GM23338 (cell line): ENCODE measurements around the gene HOXD1. TPM values are rescaled to one million over a fixed set of nuclear protein-coding genes. Genes with fewer than 3 reads are reported as not detected.

Experiments used
- ATAC-seq: fragments of 200-7000 bp; cut with Tn5 transposase; 3 replicates; pipeline ENCODE4 v1.9.1; 2020
- DNase-seq: peaks from one replicate; pipeline ENCODE4 v3.0.0-alpha.2; 2015; ENCODE audit warnings: low spot score
- H2AFZ ChIP-seq: fragments of 200-600 bp; sonication (generic); 2 replicates; pipeline ENCODE4 v1.8.0; 2016; ENCODE audit warnings: antibody characterized with exemption, mild to moderate bottlenecking, moderate library complexity
- H3F3A ChIP-seq: fragments of 200-600 bp; sonication (generic); replicated peaks from 2 replicates; pipeline ENCODE4 v1.8.0; 2017; ENCODE audit warnings: antibody characterized with exemption, mixed run types, low read depth
- H3K27ac ChIP-seq: fragments of 200-600 bp; sonication (generic); 2 replicates; pipeline ENCODE4 v1.6.1; 2016; ENCODE audit warnings: low read depth
- H3K27me3 ChIP-seq: fragments of 200-600 bp; sonication (generic); 2 replicates; pipeline ENCODE4 v1.8.0; 2016; ENCODE audit warnings: mild to moderate bottlenecking, mixed run types, moderate library complexity; ENCODE audit not compliant: insufficient read depth
- H3K36me3 ChIP-seq: fragments of 200-600 bp; sonication (generic); 2 replicates; pipeline ENCODE4 v1.8.0; 2016; ENCODE audit warnings: mild to moderate bottlenecking; ENCODE audit not compliant: insufficient read depth
- H3K4me1 ChIP-seq: fragments of 200-600 bp; sonication (generic); 2 replicates; pipeline ENCODE4 v1.8.0; 2016; ENCODE audit warnings: mild to moderate bottlenecking, moderate library complexity; ENCODE audit not compliant: insufficient read depth
- H3K4me2 ChIP-seq: fragments of 200-600 bp; sonication (generic); 2 replicates; pipeline ENCODE4 v1.7.1; 2017; ENCODE audit warnings: mixed run types
- H3K4me3 ChIP-seq: fragments of 200-600 bp; sonication (generic); 2 replicates; pipeline ENCODE4 v1.6.1; 2016; ENCODE audit warnings: mixed run types
- H3K79me2 ChIP-seq: fragments of 200-600 bp; sonication (generic); replicated peaks from 2 replicates; pipeline ENCODE4 v1.8.0; 2017; ENCODE audit warnings: mild to moderate bottlenecking; ENCODE audit not compliant: insufficient read depth
- H3K9me2 ChIP-seq: fragments of 200-600 bp; sonication (generic); 2 replicates; pipeline ENCODE4 v1.8.0; 2017; ENCODE audit not compliant: insufficient read depth
- H4K20me1 ChIP-seq: fragments of 200-600 bp; sonication (generic); replicated peaks from 2 replicates; pipeline ENCODE4 v1.8.0; 2017; ENCODE audit warnings: mild to moderate bottlenecking; ENCODE audit not compliant: insufficient read depth
- H3K27ac Mint-ChIP-seq: 2 replicates; pipeline ENCODE4 v1.8.0; 2020; ENCODE audit warnings: inconsistent platforms, mild to moderate bottlenecking, moderate library complexity, mixed read lengths
- H3K27me3 Mint-ChIP-seq: 3 replicates; pipeline ENCODE4 v1.8.0; 2022; ENCODE audit warnings: low read depth, mild to moderate bottlenecking, moderate library complexity, mixed read lengths, inconsistent platforms; ENCODE audit not compliant: insufficient read depth, poor library complexity
- H3K36me3 Mint-ChIP-seq: 3 replicates; pipeline ENCODE4 v1.8.0; 2021; ENCODE audit warnings: low read depth, mild to moderate bottlenecking, inconsistent platforms, moderate library complexity, mixed read lengths
- H3K4me1 Mint-ChIP-seq: 3 replicates; pipeline ENCODE4 v1.8.0; 2020; ENCODE audit warnings: mild to moderate bottlenecking, inconsistent platforms, mixed read lengths
- H3K4me3 Mint-ChIP-seq: 3 replicates; pipeline ENCODE4 v1.8.0; 2021; ENCODE audit warnings: moderate library complexity, mild to moderate bottlenecking, inconsistent platforms, mixed read lengths
- H3K9me3 Mint-ChIP-seq: 3 replicates; pipeline ENCODE4 v1.8.0; 2020; ENCODE audit warnings: moderate library complexity, mild to moderate bottlenecking, inconsistent platforms, mixed read lengths
- CREB1 ChIP-seq: fragments of 250-450 bp; sonication (Bioruptor Pico); IDR thresholded peaks from 2 replicates; pipeline ENCODE4 v1.5.0; 2020; ENCODE audit warnings: low read depth, mild to moderate bottlenecking, moderate library complexity
- EZH2 ChIP-seq: fragments of 200-600 bp; sonication (generic); IDR thresholded peaks from one replicate; pipeline ENCODE4 v1.8.0; 2017; ENCODE audit warnings: antibody characterized with exemption, mild to moderate bottlenecking, low read depth; ENCODE audit not compliant: unreplicated experiment
- EZH2phosphoT487 ChIP-seq: fragments of 200-600 bp; sonication (generic); IDR thresholded peaks from one replicate; pipeline ENCODE4 v1.8.1; 2018; ENCODE audit warnings: antibody characterized with exemption; ENCODE audit not compliant: unreplicated experiment
- JUNB ChIP-seq: IDR thresholded peaks from one replicate; pipeline ENCODE4 v1.6.1; 2016; ENCODE audit warnings: antibody characterized with exemption; ENCODE audit not compliant: unreplicated experiment
- NANOG ChIP-seq: IDR thresholded peaks from 2 replicates; pipeline ENCODE4 v1.6.1; 2016; ENCODE audit warnings: antibody characterized with exemption, borderline replicate concordance
- POLR2AphosphoS5 ChIP-seq: IDR thresholded peaks from 2 replicates; pipeline ENCODE4 v1.6.1; 2016; ENCODE audit warnings: antibody characterized with exemption, low read depth
- STAT1 ChIP-seq: IDR thresholded peaks from one replicate; pipeline ENCODE4 v1.6.1; 2016; ENCODE audit warnings: antibody characterized with exemption; ENCODE audit not compliant: unreplicated experiment
- ZNF114 ChIP-seq: fragments of 250-450 bp; sonication (Bioruptor Pico); IDR thresholded peaks from 2 replicates; pipeline ENCODE4 v1.5.0; 2020; ENCODE audit warnings: mild to moderate bottlenecking, moderate library complexity
- ZNF331 ChIP-seq: fragments of 250-450 bp; sonication (Bioruptor Pico); IDR thresholded peaks from 2 replicates; pipeline ENCODE4 v1.5.0; 2020; ENCODE audit warnings: low read depth, mild to moderate bottlenecking, moderate library complexity
- polyA plus RNA-seq: library from polyadenylated mRNA; unstranded; fragments of >200 nt; fragmentation: Nextera tagmentation; extraction: Ambion mirVana; gene quantifications from 2 replicates; pipeline ENCODE4 v1.2.1, GENCODE V29; 2016
- total RNA-seq: library from RNA; depleted of rRNA; stranded (reverse); fragments of >200 nt; shearing (Covaris generic); gene quantifications from 2 replicates; pipeline ENCODE4 v1.2.3, GENCODE V29; 2014
- TF ChIP-seq, protein P1 (sequence below): IDR thresholded peaks from 2 replicates; pipeline ENCODE4 v1.6.1; 2016; ENCODE audit warnings: antibody characterized with exemption
- TF ChIP-seq, protein P2 (sequence below): fragments of 250-450 bp; sonication (Bioruptor Pico); IDR thresholded peaks from 2 replicates; pipeline ENCODE4 v1.5.0; 2020; ENCODE audit warnings: mild to moderate bottlenecking, moderate library complexity
- TF ChIP-seq, protein P3 (sequence below): IDR thresholded peaks from one replicate; pipeline ENCODE4 v1.6.1; 2018; ENCODE audit warnings: antibody characterized with exemption; ENCODE audit not compliant: unreplicated experiment
- TF ChIP-seq, protein P4 (sequence below), 2 experiments: fragments of 200-600 bp in 1 of 2; sonication (generic) in 1 of 2; conservative IDR thresholded peaks; 2 replicates each; pipeline versions ENCODE4 v1.5.1 to v1.6.1; 2016 to 2017; ENCODE audit warnings: antibody characterized with exemption in 2 of 2, low read depth in 2 of 2, mild to moderate bottlenecking in 2 of 2, moderate library complexity in 1 of 2

HOXD1 gene
- total and polyA plus RNA-seq, 2 experiments from 2014 or later, result not detected

DNA sequence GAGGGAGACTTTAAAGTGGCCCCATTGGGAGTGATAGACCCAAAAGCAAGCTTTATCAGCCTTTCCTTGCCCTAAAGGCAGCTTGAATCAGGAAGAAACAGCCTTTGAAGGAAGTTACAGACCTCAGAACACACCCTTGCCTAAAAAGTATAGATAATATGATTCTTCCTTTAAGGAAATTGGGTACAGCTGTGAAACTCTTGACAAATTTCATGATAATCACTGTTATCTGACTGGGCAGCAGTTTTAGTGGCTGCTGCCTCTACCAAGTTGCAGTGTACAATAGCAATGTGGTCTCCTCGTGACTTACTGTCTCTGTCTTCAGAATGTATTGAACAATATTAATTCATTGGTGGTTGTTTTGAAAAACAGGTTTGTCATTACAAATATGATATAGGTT lies 16.7 kb downstream of the HOXD1 start:
- no peak for DNase-seq
- H3K4me3 ChIP-seq, result no peak overlapping the region
- no peaks in the 10 kb centered on the region for H3K36me3 ChIP-seq
- peaks cover 3% of the 10 kb centered on the region for H3K27me3 Mint-ChIP-seq
- no peaks in the 10 kb centered on the region for H3K9me2 ChIP-seq
- no peaks in the 10 kb centered on the region for H3K4me1 ChIP-seq
- H3K27me3 ChIP-seq, result no peaks in the 10 kb centered on the region
- H2AFZ ChIP-seq, result no peak overlapping the region
- H3K4me2 ChIP-seq, result no peak overlapping the region
- H3K27ac ChIP-seq, result no peak overlapping the region
- H3K4me1 Mint-ChIP-seq, result no peaks in the 10 kb centered on the region
- no peak for ATAC-seq
- no peaks in the 10 kb centered on the region for H3K9me3 Mint-ChIP-seq
- H3K79me2 ChIP-seq, result no peaks in the 10 kb centered on the region
- no peaks in the 10 kb centered on the region for H3K36me3 Mint-ChIP-seq
- TF ChIP-seq, protein P1, sequence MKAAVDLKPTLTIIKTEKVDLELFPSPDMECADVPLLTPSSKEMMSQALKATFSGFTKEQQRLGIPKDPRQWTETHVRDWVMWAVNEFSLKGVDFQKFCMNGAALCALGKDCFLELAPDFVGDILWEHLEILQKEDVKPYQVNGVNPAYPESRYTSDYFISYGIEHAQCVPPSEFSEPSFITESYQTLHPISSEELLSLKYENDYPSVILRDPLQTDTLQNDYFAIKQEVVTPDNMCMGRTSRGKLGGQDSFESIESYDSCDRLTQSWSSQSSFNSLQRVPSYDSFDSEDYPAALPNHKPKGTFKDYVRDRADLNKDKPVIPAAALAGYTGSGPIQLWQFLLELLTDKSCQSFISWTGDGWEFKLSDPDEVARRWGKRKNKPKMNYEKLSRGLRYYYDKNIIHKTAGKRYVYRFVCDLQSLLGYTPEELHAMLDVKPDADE, result no peak
- TF ChIP-seq ZNF331 (CRISPR knock-in tag), result no peak
- TF ChIP-seq ZNF114 (CRISPR knock-in tag), result no peak
- no peak for TF ChIP-seq JUNB
- TF ChIP-seq NANOG, result no peak
- TF ChIP-seq EZH2phosphoT487, result no peak
- TF ChIP-seq, protein P2, sequence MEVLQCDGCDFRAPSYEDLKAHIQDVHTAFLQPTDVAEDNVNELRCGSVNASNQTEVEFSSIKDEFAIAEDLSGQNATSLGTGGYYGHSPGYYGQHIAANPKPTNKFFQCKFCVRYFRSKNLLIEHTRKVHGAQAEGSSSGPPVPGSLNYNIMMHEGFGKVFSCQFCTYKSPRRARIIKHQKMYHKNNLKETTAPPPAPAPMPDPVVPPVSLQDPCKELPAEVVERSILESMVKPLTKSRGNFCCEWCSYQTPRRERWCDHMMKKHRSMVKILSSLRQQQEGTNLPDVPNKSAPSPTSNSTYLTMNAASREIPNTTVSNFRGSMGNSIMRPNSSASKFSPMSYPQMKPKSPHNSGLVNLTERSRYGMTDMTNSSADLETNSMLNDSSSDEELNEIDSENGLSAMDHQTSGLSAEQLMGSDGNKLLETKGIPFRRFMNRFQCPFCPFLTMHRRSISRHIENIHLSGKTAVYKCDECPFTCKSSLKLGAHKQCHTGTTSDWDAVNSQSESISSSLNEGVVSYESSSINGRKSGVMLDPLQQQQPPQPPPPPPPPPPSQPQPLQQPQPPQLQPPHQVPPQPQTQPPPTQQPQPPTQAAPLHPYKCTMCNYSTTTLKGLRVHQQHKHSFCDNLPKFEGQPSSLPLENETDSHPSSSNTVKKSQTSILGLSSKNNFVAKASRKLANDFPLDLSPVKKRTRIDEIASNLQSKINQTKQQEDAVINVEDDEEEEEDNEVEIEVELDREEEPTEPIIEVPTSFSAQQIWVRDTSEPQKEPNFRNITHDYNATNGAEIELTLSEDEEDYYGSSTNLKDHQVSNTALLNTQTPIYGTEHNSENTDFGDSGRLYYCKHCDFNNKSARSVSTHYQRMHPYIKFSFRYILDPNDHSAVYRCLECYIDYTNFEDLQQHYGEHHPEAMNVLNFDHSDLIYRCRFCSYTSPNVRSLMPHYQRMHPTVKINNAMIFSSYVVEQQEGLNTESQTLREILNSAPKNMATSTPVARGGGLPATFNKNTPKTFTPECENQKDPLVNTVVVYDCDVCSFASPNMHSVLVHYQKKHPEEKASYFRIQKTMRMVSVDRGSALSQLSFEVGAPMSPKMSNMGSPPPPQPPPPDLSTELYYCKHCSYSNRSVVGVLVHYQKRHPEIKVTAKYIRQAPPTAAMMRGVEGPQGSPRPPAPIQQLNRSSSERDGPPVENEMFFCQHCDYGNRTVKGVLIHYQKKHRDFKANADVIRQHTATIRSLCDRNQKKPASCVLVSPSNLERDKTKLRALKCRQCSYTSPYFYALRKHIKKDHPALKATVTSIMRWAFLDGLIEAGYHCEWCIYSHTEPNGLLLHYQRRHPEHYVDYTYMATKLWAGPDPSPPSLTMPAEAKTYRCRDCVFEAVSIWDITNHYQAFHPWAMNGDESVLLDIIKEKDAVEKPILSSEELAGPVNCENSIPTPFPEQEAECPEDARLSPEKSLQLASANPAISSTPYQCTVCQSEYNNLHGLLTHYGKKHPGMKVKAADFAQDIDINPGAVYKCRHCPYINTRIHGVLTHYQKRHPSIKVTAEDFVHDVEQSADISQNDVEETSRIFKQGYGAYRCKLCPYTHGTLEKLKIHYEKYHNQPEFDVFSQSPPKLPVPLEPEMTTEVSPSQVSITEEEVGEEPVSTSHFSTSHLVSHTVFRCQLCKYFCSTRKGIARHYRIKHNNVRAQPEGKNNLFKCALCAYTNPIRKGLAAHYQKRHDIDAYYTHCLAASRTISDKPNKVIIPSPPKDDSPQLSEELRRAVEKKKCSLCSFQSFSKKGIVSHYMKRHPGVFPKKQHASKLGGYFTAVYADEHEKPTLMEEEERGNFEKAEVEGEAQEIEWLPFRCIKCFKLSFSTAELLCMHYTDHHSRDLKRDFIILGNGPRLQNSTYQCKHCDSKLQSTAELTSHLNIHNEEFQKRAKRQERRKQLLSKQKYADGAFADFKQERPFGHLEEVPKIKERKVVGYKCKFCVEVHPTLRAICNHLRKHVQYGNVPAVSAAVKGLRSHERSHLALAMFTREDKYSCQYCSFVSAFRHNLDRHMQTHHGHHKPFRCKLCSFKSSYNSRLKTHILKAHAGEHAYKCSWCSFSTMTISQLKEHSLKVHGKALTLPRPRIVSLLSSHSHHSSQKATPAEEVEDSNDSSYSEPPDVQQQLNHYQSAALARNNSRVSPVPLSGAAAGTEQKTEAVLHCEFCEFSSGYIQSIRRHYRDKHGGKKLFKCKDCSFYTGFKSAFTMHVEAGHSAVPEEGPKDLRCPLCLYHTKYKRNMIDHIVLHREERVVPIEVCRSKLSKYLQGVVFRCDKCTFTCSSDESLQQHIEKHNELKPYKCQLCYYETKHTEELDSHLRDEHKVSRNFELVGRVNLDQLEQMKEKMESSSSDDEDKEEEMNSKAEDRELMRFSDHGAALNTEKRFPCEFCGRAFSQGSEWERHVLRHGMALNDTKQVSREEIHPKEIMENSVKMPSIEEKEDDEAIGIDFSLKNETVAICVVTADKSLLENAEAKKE, result no peak
- no peak for TF ChIP-seq STAT1
- no peak for TF ChIP-seq EZH2
- TF ChIP-seq, protein P3, sequence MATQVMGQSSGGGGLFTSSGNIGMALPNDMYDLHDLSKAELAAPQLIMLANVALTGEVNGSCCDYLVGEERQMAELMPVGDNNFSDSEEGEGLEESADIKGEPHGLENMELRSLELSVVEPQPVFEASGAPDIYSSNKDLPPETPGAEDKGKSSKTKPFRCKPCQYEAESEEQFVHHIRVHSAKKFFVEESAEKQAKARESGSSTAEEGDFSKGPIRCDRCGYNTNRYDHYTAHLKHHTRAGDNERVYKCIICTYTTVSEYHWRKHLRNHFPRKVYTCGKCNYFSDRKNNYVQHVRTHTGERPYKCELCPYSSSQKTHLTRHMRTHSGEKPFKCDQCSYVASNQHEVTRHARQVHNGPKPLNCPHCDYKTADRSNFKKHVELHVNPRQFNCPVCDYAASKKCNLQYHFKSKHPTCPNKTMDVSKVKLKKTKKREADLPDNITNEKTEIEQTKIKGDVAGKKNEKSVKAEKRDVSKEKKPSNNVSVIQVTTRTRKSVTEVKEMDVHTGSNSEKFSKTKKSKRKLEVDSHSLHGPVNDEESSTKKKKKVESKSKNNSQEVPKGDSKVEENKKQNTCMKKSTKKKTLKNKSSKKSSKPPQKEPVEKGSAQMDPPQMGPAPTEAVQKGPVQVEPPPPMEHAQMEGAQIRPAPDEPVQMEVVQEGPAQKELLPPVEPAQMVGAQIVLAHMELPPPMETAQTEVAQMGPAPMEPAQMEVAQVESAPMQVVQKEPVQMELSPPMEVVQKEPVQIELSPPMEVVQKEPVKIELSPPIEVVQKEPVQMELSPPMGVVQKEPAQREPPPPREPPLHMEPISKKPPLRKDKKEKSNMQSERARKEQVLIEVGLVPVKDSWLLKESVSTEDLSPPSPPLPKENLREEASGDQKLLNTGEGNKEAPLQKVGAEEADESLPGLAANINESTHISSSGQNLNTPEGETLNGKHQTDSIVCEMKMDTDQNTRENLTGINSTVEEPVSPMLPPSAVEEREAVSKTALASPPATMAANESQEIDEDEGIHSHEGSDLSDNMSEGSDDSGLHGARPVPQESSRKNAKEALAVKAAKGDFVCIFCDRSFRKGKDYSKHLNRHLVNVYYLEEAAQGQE, result no peak
- no peak for TF ChIP-seq POLR2AphosphoS5
- TF ChIP-seq, protein P4, sequence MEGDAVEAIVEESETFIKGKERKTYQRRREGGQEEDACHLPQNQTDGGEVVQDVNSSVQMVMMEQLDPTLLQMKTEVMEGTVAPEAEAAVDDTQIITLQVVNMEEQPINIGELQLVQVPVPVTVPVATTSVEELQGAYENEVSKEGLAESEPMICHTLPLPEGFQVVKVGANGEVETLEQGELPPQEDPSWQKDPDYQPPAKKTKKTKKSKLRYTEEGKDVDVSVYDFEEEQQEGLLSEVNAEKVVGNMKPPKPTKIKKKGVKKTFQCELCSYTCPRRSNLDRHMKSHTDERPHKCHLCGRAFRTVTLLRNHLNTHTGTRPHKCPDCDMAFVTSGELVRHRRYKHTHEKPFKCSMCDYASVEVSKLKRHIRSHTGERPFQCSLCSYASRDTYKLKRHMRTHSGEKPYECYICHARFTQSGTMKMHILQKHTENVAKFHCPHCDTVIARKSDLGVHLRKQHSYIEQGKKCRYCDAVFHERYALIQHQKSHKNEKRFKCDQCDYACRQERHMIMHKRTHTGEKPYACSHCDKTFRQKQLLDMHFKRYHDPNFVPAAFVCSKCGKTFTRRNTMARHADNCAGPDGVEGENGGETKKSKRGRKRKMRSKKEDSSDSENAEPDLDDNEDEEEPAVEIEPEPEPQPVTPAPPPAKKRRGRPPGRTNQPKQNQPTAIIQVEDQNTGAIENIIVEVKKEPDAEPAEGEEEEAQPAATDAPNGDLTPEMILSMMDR (conservative IDR thresholded peaks at IDR 0.05; ENCODE audit: low read depth in 2 of 2), result no peak
- TF ChIP-seq CREB1 (CRISPR knock-in tag), result no peak
- H3K27ac Mint-ChIP-seq, result no peak overlapping the region
- no peak overlapping the region for H3K4me3 Mint-ChIP-seq
- H4K20me1 ChIP-seq, result no peaks in the 10 kb centered on the region
- H3F3A ChIP-seq, result no peaks in the 10 kb centered on the region
